Ovary (tissue), 9 donors: ENCODE results near the gene PTPN14. TPM values are rescaled to one million over a fixed set of nuclear protein-coding genes. Genes with fewer than 3 reads are reported as not detected.

Experiments used
- DNase-seq, 5 donors: peaks; one replicate each; pipeline ENCODE4 v3.0.0-alpha.2; 2019 to 2020
- H3K27ac ChIP-seq, 2 donors: fragments of 200-600 bp; one replicate each; pipeline versions ENCODE4 v1.5.1 to v1.8.0; 2019 to 2022
- H3K27me3 ChIP-seq: fragments of 200-600 bp; one replicate; pipeline ENCODE4 v1.8.0; 2022
- H3K36me3 ChIP-seq: fragments of 200-600 bp; sonication (generic); one replicate; pipeline ENCODE4 v1.5.1; 2019
- H3K4me1 ChIP-seq: one replicate; pipeline ENCODE4 v1.8.1; 2013; ENCODE audit warnings: mild to moderate bottlenecking, moderate library complexity; ENCODE audit not compliant: insufficient read depth
- H3K4me3 ChIP-seq: fragments of 200-600 bp; sonication (generic); one replicate; pipeline ENCODE4 v1.5.1; 2017
- H3K9me3 ChIP-seq, 2 donors: fragments of 200-600 bp in 1 of 2; sonication (generic) in 1 of 2; one replicate each; pipeline versions ENCODE4 v1.5.1 to v1.8.1; 2013 to 2019; ENCODE audit warnings: mild to moderate bottlenecking in 1 of 2, moderate library complexity in 1 of 2
- CTCF ChIP-seq, 3 donors: fragments of 450-650 bp in 2 of 3; fragments of 200-600 bp in 1 of 3; IDR thresholded peaks; one replicate each; pipeline versions ENCODE4 v1.5.1 to v1.8.0; 2016 to 2022; ENCODE audit warnings: antibody characterized with exemption in 3 of 3, mild to moderate bottlenecking in 1 of 3
- EP300 ChIP-seq: sonication (generic); formaldehyde crosslinking; IDR thresholded peaks from one replicate; pipeline ENCODE4 v1.6.1; 2017; ENCODE audit warnings: antibody characterized with exemption
- POLR2A ChIP-seq: fragments of 450-650 bp; IDR thresholded peaks from one replicate; pipeline ENCODE4 v1.6.1; 2017; ENCODE audit warnings: antibody characterized with exemption, mild to moderate bottlenecking, moderate library complexity
- WGBS, 3 donors: extraction: QIAGEN DNeasy Blood & Tissue Kit in 1 of 3; methylation state at CpG; one replicate each; pipeline versions ENCODE4 v1.1.5 to v1.1.7; 2013 to 2017; 5-methylcytosine and 5-hydroxymethylcytosine counted together
- intact Hi-C, 4 donors: fragments of 100-400 bp; cut with DNase I; formaldehyde crosslinking; loops; one replicate each; pipeline versions ENCODE4 v1.11.0 to v1.15.1; 2022 to 2023
- polyA plus RNA-seq, 2 donors: library from polyadenylated mRNA; stranded (reverse); fragments of 200-250 nt in 1 of 2; fragments of 350-450 nt in 1 of 2; fragmentation: Illumina TruSeq in 1 of 2; extraction: RNeasy Lipid Tissue Mini Kit (QIAGEN cat#74804) in 1 of 2; gene quantifications; one replicate each; pipeline ENCODE4 v1.2.3, GENCODE V29; 2013 to 2014
- total RNA-seq, 7 donors: library from RNA; depleted of rRNA in 2 of 7; stranded (reverse); fragments of >200 nt in 2 of 7; fragmentation: NEBNext Ultra II Directional in 3 of 7; extraction: Animal tissue kit (Norgen Biotek cat#: 25700) in 3 of 7; gene quantifications; one replicate each; pipeline versions ENCODE4 v1.1.0 to v1.2.4, GENCODE V29; 2016 to 2023
- donor health status: DM: no; HTN: no; CAD: no; lungs with moderate emphysema.
- donor health status: DM: no; HTN: no; CAD: no.
- donor health status: Bipolar disorder and iron deficiency.
- donor health status: DM: yes; HTN: yes; CAD: no.
- donor health status: DM: no; HTN: no; CAD: no.
- donor health status: DM: yes; HTN: yes; CAD: no.

The PTPN14 gene
- total and polyA plus RNA-seq, 9 donors, result 7.6 to 68.9 (median 41.1) TPM

GRCh38 chr1:214377485-214377884, 173.9 kb downstream of the PTPN14 start:
- WGBS, 3 donors, result 93 to 97% (median 93%) methylated on average over 2 of the region's 2 CpGs
- no peaks in the 10 kb centered on the region for H3K36me3 ChIP-seq
- no peak for TF ChIP-seq CTCF (IDR thresholded peaks at IDR 0.05)
- no peak for TF ChIP-seq POLR2A
- TF ChIP-seq EP300, result no peak
- H3K4me1 ChIP-seq, result no peaks in the 10 kb centered on the region
- no peaks in the 10 kb centered on the region for H3K27me3 ChIP-seq
- no peak overlapping the region for H3K4me3 ChIP-seq
- intact Hi-C loops, result no loop called here
- no peak overlapping the region for H3K27ac ChIP-seq
- no peaks in the 10 kb centered on the region for H3K9me3 ChIP-seq
- no peak for DNase-seq

- H3K27me3 ChIP-seq, result no peaks in the 10 kb centered on the region
- H3K36me3 ChIP-seq, result no peaks in the 10 kb centered on the region
- no peaks in the 10 kb centered on the region for H3K9me3 ChIP-seq
- TF ChIP-seq CTCF (IDR thresholded peaks at IDR 0.05), result no peak
- TF ChIP-seq EP300, result no peak
- no peak for TF ChIP-seq POLR2A
- 0 to 12% (median 10%) methylated on average over 5 of the region's 5 CpGs for WGBS, 3 donors
- H3K4me3 ChIP-seq, result no peak overlapping the region
- peaks cover 4% of the 10 kb centered on the region for H3K4me1 ChIP-seq
- H3K27ac ChIP-seq, result peak overlapping the region in 1 of 2 donors; percentile 23
- intact Hi-C loops, result no loop called here
- DNase-seq, result no peak
Measured at GRCh38 chr1:214372092-214372491, 179.3 kb downstream of the PTPN14 start.

DNA sequence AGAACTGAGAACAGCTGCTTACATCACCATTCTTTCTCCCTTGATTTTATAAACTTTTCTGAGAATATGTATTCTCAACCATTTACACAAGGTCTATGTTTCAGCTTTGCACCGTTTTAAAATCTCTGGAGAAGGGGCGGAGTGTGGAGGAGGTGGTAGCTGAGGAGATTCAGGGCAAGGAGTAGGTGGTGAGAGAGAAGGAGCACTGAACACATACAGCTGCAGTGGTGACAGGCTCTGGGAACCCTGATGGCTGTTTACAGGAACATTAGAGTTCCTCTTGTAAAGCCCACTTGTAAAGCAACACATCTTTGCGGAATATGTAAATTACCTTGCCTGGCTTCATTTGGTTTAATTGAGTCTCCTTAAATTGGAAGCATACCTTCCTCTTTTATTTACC, 180.8 kb downstream of the PTPN14 start:
- no peaks in the 10 kb centered on the region for H3K9me3 ChIP-seq
- no peak overlapping the region for H3K4me3 ChIP-seq
- intact Hi-C loops, result no loop called here
- WGBS, 3 donors, result 83 to 88% (median 84%) methylated on average over 3 of the region's 3 CpGs
- no peaks in the 10 kb centered on the region for H3K27me3 ChIP-seq
- DNase-seq, result no peak
- peaks cover 4% of the 10 kb centered on the region for H3K4me1 ChIP-seq
- H3K36me3 ChIP-seq, result no peaks in the 10 kb centered on the region
- no peak overlapping the region for H3K27ac ChIP-seq
- TF ChIP-seq POLR2A (no peak), CTCF (IDR thresholded peaks at IDR 0.05) (no peak), EP300 (no peak)

- no peaks in the 10 kb centered on the region for H3K9me3 ChIP-seq
- intact Hi-C loops, result no loop called here
- peaks cover 4% of the 10 kb centered on the region for H3K4me1 ChIP-seq
- TF ChIP-seq POLR2A, result no peak
- no peak for TF ChIP-seq CTCF (IDR thresholded peaks at IDR 0.05)
- no peak for TF ChIP-seq EP300
- H3K36me3 ChIP-seq, result no peaks in the 10 kb centered on the region
- no peak for DNase-seq
- 79 to 86% (median 85%) methylated on average over 8 of the region's 8 CpGs for WGBS, 3 donors
- H3K27ac ChIP-seq, result no peak overlapping the region
- no peaks in the 10 kb centered on the region for H3K27me3 ChIP-seq
- H3K4me3 ChIP-seq, result no peak overlapping the region
Measured at GRCh38 chr1:214369364-214369763, 182.0 kb downstream of the PTPN14 start.

GRCh38 chr1:214367841-214368240, 183.6 kb downstream of the PTPN14 start:
- intact Hi-C loops, result no loop called here
- no peak for DNase-seq
- WGBS, 3 donors, result 92 to 96% (median 93%) methylated on average over 5 of the region's 5 CpGs
- Histone ChIP-seq H3K4me3 (no peak overlapping the region), H3K27me3 (no peaks in the 10 kb centered on the region), H3K4me1 (peaks cover 4% of the 10 kb centered on the region), H3K36me3 (no peaks in the 10 kb centered on the region), H3K27ac (no peak overlapping the region), H3K9me3 (no peaks in the 10 kb centered on the region)
- TF ChIP-seq EP300 (no peak), CTCF (IDR thresholded peaks at IDR 0.05) (no peak)
